Measurements from ENCODE around the gene ZNF746.
A peak's percentile ranks its signal among the peaks of the same experiment; 100 is the strongest.
"Not testable (repeated sequence)": the region's sequence is repeated elsewhere in the genome, so short reads cannot be mapped to it uniquely, and the experiment has no call there.

The ZNF746 gene

GRCh38 chr7:149497467-149498261 is at the start of gene ZNF746:
Gene ZNF746 (minus strand): TSS chr7:149497809. CDS start chr7:149497536, 273 bp downstream.
- DNase-seq (ENCODE audit: low read depth, low spot score), result peak; percentile 78

GRCh38 chr7:149547126-149547525 is 49.5 kb upstream of the ZNF746 start:
- DNase-seq (ENCODE audit: low read depth, low spot score), result no peak

GRCh38 chr7:149546331-149546730 is 48.7 kb upstream of the ZNF746 start:
- no peak for DNase-seq (ENCODE audit: low read depth, low spot score)

- no peak for DNase-seq (ENCODE audit: low read depth, low spot score)
Observed at GRCh38 chr7:149544028-149544427, 46.4 kb upstream of the ZNF746 start.

- no peak for DNase-seq (ENCODE audit: low read depth, low spot score)
Observed at GRCh38 chr7:149532654-149533053, 35.0 kb upstream of the ZNF746 start.

- no peak for DNase-seq (ENCODE audit: low read depth, low spot score)
Observed at GRCh38 chr7:149529136-149529718, 31.6 kb upstream of the ZNF746 start.

- DNase-seq (ENCODE audit: low read depth, low spot score), result no peak
Observed at GRCh38 chr7:149527414-149527813, 29.8 kb upstream of the ZNF746 start.

- no peak for DNase-seq (ENCODE audit: low read depth, low spot score)
Observed at GRCh38 chr7:149525280-149525679, 27.7 kb upstream of the ZNF746 start.

- no peak for DNase-seq (ENCODE audit: low read depth, low spot score)
Observed at GRCh38 chr7:149524394-149524793, 26.8 kb upstream of the ZNF746 start.

- DNase-seq (ENCODE audit: low read depth, low spot score), result no peak
Observed at GRCh38 chr7:149510248-149510647, 12.6 kb upstream of the ZNF746 start.

- DNase-seq (ENCODE audit: low read depth, low spot score), result no peak
Observed at GRCh38 chr7:149509774-149510173, 12.2 kb upstream of the ZNF746 start.

- no peak for DNase-seq (ENCODE audit: low read depth, low spot score)
Observed at GRCh38 chr7:149505551-149505950, 7.9 kb upstream of the ZNF746 start.

- no peak for DNase-seq (ENCODE audit: low read depth, low spot score)
Observed at GRCh38 chr7:149501651-149502050, 4.0 kb upstream of the ZNF746 start.

GRCh38 chr7:149500910-149501309 is 3.3 kb upstream of the ZNF746 start:
- DNase-seq (ENCODE audit: low read depth, low spot score), result no peak

GRCh38 chr7:149500201-149500600 is 2.6 kb upstream of the ZNF746 start:
- DNase-seq (ENCODE audit: low read depth, low spot score), result no peak

- no peak for DNase-seq (ENCODE audit: low read depth, low spot score)
Observed at GRCh38 chr7:149498811-149499210, 1.2 kb upstream of the ZNF746 start.

GRCh38 chr7:149496642-149497391 is 792 bp downstream of the ZNF746 start:
- DNase-seq (ENCODE audit: low read depth, low spot score), result peak; percentile 20

- no peak for DNase-seq (ENCODE audit: low read depth, low spot score)
Observed at GRCh38 chr7:149495785-149496641, 1.6 kb downstream of the ZNF746 start.

GRCh38 chr7:149494738-149495368 is 2.8 kb downstream of the ZNF746 start:
- no peak for DNase-seq (ENCODE audit: low read depth, low spot score)

- DNase-seq (ENCODE audit: low read depth, low spot score), result not testable (repeated sequence)
Observed at GRCh38 chr7:149493975-149494374, 3.6 kb downstream of the ZNF746 start.

- no peak for DNase-seq (ENCODE audit: low read depth, low spot score)
Observed at GRCh38 chr7:149493366-149493765, 4.2 kb downstream of the ZNF746 start.
